HG03469 (cell line): ENCODE measurements around the gene PLA2G6.

ENCODE experiments used
- ATAC-seq: cut with Tn5 transposase; IDR thresholded peaks from one replicate; pipeline ENCODE4 v1.9.1; 2021; ENCODE audit warnings: mild to moderate bottlenecking, moderate library complexity, moderate number of reproducible peaks; ENCODE audit not compliant: unreplicated experiment

PLA2G6 gene

DNA sequence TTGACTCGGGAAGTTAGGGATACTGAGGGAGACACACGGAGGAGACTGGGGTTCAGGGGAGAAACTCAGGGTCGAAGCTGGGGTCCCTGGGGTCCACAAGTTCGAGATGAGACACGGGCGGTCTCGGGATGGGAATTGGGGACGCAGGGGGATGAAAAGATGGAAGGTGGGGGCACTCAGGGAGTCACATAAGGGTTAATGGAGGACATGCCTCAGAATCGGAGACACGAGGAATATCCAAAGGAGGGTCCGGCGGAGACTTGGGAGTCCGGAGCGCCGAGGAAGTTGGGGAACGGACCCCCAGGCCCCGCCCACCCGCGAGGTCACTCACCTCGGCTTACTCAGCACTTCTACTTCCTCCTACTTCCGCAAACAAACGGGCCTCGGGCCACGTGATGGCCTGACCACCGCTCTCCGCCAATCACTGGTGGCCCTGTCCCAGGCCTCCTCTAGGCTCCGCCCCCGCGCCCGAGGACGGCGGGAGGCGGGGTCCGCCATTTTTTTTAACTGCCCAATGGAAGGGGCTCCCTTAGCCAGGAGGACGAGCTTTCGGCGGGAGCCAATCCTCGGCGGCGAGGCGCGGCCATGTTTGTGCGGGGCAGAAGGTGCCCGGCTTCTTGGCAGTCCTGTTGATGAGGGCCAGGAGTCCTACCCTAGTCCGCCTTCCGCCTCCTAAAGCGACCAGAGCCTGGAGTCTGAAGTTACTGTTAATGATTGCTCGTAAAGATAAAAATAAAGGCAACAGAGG, at the start of gene PLA2G6:
TSS of gene PLA2G6 (minus strand) at position 378 of the 748 bp plus-strand sequence. CDS start 12,404 bp downstream, outside the sequence.
- peak; percentile 72 for ATAC-seq

GRCh38 chr22:38230916-38231315, 49.3 kb upstream of the PLA2G6 start:
- ATAC-seq: no peak

DNA sequence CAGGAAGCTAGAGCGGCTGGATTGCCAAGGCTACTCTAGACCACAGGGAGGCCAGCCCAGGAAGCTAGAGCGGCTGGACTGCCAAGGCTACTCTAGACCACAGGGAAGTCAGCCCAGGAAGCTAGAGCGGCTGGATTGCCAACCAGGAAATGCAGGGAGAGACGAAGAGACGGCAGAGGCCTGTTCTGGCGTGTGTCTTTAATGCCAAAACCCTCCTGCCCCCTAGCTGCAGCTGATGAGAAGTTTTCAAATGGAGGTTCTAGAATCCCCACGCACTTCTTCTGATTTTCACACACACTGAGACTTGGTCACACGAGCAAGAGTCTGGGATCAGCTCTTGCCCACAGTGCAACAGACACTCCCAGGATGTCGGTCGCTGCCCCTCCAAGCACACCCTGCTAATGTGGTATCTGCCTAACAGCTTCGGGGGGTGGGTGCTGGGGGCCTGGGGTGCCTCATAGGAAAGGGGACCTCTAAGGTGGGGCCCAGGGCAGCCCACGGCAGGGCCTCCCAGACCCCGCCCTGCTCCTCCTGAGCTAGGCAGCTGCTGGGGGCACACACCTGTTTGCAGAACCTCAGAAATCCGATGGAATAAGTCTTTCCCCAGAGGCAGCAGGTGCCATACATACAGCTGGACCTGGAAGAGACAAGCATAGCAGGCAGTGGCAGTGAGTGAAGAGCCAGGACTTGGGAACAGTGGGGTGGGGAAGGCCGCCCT, 48.6 kb upstream of the PLA2G6 start:
- ATAC-seq: no peak

DNA sequence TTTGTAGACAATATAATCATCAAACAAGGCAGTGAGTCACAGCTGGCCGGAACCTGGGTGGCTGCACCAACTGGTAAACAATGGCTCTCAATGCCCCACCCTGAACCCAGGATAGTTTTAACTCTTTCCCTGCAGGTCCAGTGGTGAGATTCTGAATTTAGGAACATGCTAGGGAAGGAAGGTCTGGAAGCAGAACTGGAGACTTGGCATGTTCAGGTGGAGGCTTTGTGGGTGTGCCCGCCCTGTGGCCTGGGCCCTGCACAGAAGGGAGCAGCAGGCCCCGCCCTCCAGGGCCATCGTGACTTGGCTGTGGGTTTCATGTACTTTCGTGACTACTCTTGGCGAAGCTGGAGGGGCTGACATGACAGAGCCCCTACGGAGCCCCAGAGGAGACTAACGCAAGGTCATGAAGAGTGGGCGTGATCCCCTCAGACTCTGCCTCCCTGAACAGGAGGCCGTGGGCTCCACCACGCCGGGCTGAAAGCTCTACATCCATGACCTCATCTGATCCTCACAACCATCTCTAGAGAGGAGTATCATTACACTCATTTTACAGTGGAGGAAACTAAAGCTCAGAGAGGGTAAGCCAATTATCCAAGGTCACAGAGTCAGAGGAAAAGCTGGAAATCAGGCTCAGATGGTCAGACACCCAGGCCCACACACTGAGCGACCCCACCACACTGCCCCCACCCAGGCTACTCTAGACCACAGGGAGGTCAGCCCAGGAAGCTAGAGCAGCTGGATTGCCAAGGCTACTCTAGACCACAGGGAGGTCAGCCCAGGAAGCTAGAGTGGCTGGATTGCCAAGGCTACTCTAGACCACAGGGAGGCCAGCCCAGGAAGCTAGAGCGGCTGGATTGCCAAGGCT, 47.5 kb upstream of the PLA2G6 start:
- no peak for ATAC-seq

GRCh38 chr22:38228326-38228872, 46.8 kb upstream of the PLA2G6 start:
- ATAC-seq: no peak

- no peak for ATAC-seq
Measured at GRCh38 chr22:38226853-38227649, 45.4 kb upstream of the PLA2G6 start.

GRCh38 chr22:38223289-38223960, 41.8 kb upstream of the PLA2G6 start:
- no peak for ATAC-seq

DNA sequence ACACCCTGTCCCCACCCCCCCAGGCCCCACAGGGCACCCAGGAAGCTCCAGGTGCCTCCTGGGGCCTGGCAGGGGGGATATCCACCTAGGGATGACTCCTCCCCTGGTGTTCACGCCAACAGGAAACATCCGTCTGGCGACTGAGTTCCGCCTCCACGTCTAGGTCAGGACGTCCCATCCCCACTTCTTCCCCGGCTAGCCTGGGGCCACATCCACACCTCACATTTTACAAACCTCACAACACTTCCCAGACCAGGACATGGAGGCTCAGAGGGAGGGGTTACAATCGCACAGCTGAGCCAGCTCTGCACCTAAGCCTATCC, 41.1 kb upstream of the PLA2G6 start:
- no peak for ATAC-seq

DNA sequence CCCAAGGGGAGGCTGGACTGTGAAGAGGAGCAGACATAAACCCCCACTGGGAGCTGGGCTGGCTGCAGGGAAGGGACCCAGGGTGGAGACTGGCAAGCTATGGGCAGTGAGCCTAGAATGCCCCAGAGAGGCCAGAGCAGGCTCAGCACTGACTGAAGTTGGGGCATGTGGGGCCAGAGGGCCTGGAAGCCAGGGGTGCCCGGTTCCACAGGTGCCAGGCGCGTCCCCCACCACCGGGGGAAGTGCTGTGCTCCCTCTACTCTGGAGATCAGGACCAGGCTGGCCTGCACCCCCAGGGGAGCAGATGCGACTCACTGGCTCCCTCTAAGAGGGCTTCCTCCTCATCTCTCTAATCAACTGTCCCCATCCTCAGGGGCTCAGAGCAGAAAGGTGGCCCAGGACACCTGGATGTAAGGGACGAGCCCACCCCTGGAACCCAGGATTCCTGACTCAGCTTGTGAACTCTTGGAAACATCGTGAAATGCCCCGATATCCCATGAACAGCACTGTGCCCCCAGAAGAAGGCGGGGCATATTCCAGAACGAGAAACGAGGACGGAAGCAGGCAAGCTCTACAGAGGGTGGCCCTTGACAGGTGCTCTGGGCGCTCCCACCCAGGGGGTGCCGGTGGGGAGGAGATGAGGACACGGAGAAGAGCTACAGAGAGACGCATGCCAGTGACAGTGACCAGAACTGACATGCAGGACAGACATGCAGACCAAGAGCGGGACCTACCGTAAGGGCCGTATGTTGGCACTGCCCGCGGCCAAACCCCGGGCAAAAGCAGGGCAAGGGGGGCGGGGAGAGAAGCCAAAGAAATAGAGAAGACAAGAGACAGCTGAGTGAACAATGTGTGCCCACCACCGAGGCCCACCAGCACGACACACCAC, 40.5 kb upstream of the PLA2G6 start:
- no peak for ATAC-seq

DNA sequence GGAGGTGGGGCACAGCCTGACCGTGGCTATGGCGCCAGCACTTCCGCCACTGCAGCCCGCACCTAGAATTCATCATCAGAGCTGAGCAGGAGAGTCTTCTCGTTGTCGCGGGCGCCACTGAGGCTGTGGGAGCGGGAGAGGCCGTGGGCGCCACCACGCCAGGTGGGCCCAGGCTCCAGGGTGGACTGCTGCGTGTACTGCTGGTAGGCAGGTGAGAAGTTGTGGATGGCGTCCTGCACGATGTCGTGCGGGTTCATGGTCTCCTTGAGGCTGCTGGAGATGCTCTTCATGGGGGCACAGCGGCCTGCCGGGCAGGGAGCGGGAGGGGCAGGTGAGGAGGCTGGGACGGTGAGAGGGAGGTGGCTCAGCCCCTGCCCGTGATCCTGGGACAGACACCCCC, 39.8 kb upstream of the PLA2G6 start:
- ATAC-seq: no peak

GRCh38 chr22:38220653-38221386, 39.2 kb upstream of the PLA2G6 start:
- no peak for ATAC-seq

DNA sequence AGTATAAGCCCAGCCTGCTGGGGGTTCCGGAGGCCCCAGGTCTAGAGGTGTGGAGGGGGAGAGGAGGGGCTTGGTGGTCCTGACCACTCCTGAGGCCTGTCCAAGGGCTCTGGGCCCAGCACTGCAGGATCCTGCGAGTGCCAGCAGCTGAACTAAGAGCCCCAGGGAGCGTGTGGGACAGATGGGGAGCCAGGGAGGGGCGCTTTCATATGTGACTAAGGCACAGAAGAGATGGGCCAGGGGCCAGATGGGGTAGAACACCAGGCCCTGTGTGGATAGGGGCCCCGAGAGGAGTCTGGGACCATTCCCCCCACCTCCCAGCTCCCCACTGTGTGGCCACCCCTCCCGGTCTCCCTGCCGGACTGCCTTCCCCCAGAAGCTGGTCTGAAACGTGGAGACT, 38.5 kb upstream of the PLA2G6 start:
- ATAC-seq: no peak

DNA sequence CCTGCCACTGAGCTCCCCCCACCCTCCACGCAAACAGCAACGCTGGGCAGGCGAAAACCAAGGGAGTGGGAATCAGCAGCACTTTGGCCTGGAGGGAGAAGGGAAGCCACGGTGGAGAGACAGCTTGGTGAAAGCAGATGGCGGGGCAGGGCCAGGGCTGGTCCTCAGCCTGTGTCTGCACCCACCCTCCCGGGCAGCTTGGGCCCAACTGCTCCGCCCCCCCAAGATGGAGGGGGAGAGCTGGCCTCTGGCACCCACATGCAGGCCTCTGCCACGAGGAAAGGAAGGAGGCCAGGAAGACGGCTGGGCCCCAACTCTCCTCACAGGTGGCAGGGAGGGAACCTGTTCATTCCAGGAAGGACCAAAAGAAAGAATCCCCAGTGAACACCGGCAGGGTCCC, 38.0 kb upstream of the PLA2G6 start:
- no peak for ATAC-seq

- no peak for ATAC-seq
Measured at GRCh38 chr22:38218661-38219622, 37.3 kb upstream of the PLA2G6 start.

DNA sequence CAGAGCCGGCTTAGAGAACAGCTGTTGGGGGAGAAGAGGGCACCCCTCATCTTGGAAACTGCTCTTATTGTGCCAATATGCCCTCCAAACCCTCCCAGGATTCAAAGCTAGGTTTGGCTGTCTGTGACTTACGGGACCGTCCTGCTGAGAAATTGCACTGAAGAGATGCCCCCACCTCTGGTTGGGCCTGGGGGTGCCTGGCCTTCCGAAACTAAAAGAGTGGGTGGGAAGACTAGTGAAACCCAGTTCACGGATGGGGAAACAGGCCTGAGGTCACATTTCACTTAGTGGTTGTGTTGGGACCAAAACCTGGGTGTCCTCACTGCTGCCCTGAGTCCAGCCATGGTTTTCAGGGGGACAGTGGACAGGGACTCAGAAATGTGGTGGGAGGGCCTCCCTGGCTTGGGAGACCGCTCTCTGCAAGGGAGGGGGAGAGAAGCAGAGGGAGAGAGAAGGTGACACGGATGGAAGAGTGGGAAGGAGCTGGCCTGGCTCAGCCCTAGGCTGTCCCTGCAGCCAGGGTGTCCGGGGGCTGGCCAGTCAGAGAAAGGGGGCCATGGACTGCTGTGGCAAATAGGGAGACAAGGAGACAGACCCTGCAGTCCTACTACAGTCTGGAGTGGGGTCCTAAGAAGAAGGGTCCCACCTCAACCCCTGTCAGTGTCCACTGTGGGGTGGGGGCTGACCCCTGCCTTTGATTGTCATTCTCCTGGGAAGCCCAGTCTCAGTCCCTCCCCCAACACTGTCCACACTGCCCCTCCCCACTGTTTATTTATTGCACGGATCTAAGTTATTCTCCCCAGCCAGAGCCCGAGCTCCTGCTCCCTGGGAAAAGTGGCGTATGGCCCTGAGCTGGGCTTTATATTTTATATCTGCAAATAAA, 33.8 kb upstream of the PLA2G6 start:
- no peak for ATAC-seq
